T-helper 22 cell (primary cell): Measurements from ENCODE around the gene SAP30.
A peak's percentile ranks its signal among the peaks of the same experiment; 100 is the strongest.

ENCODE experiments used
- DNase-seq: peaks from one replicate; pipeline ENCODE4 v3.0.0-alpha.2; 2020; ENCODE audit warnings: low read depth

Gene SAP30, protein sequence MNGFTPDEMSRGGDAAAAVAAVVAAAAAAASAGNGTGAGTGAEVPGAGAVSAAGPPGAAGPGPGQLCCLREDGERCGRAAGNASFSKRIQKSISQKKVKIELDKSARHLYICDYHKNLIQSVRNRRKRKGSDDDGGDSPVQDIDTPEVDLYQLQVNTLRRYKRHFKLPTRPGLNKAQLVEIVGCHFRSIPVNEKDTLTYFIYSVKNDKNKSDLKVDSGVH

DNA sequence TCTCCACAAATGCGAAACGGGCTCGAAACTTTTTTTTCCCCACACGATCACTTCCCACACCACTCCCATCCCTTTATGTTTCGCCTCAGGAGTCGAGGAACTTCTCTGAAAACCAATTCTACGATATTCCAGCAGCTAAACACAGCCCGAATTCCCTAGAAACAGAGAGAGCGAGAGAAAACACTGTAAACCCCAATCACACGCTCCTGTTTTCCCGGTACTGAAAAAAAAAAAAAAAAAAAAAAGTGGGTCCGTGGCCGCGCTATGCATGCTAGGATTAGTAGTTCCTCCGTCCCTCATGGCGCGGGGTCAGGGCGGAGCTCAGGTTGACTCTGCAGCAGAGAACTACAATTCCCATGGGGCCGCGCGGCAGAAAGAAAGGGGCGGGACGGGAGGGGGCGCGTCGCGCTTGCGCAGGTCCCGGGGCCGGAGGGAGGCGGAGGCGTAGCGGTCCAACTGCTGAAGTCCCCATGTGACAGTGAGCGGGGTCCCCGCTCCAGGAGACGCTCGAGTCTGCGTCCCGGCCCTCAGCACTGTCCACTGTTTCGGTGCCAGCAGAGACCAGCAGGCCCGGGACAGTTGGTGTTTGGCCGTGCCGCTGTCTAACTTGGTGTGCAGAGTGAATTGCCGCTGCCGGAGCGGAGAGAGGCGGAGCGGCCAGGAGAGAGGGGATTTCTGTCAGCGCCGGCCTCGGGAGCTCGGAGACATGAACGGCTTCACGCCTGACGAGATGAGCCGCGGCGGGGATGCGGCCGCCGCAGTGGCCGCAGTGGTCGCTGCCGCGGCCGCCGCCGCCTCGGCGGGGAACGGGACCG, at the start of gene SAP30:
SAP30 (plus strand) TSS at position 478 of the 815 bp plus-strand sequence; CDS start at position 707, 229 bp downstream.
- DNase-seq, result peak; percentile 95

DNA sequence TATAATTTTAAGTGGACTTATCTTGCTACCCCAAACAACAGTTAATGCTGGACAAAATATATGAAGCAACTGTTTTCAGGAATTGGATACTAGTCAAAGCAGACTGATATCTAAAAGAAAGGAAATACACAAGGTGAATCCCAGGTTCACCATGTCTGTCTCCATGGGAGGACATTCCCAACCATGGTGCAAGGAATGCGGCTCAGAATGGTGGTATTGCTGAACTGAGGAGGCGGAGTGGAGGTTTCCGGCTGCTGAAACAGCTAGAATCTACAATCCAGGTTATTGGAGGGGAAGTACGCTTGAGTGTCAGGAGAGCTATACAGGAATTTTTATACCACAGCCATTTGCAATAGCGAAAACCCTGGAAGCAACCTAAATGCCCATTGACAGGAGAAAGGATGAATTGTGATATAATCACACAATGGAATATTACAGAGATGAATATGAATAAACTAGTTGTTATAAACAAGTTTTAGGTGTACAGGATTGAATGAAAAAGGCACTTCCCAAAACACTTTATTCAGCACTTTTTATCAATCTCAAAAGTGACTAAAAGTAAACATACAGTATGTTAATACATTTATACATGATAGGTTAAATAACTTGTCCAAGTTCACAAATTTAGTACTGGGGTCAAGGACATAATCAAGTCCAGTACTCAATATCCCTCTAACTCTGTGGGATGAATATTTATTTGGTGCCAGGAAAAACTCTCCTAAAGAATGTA, 45.6 kb upstream of the SAP30 start:
- no peak for DNase-seq

DNA sequence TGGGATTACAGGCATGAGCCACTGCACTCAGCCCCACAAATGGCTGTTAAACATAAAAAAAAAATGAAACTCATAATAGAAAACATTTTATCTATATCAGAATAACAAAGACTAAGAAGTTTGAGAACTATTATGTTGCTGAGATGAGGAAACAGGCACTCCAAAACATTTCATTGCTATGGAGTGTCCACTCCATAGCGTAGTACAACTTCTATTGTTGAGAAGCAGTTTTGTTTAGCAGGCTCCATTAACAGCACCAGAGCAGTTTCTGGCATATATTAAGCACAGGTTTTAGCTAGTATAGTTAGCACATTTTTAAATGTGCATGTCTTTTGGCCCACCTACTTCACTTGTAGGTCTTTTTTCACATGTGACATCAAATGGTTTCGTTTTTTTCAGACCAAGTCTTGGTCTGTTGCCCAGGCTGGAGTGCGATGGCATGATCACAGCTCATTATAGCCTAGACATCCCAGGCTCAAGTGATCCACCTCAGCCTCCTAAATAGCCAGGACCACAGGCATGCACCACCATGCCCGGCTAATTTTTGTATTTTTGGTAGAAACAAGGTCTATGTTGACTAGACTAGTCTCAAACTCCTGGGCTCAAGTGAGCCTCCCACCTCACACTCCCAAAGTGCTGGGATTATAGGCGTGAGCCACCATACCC, 42.4 kb upstream of the SAP30 start:
- no peak for DNase-seq

DNA sequence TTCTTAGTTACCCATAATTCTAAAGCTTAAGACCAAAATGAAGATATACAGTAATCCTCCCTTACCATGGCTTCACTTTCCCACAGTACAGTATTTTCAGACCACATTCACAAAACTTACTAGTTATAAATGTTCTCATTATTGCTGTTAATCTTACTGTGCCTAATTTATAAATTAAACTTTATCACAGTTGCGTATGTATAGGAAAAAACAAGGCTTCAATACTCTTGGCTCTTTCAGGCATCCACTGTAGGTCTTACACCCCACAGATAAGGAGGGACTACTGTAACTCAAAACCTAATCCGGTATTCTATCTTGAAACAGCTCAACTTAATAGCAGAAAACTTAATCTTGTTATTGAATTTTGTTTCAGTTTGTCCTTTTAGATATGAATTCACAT, 40.2 kb upstream of the SAP30 start:
- DNase-seq, result no peak

DNA sequence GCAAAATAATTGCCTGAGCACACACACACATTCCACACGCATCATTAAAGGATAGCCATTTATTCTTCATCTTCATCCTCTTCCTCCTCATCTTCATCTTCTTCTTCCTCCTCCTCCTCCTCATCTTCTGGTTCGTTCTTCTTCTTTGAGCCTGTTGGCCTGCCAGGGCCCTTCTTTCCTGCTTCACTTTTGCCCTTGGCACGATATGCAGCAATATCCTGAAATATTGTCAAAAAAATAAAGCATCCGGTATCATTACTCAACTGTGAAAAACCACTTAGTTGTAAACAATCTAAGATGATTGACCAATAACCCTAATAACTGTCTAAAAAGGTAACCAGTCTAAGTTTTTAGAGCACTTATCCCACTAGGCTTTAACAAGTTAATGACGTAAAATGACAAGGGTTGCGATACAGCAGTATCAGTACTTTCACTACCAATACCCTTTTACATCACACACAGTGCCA, 38.7 kb upstream of the SAP30 start:
- no peak for DNase-seq

DNA sequence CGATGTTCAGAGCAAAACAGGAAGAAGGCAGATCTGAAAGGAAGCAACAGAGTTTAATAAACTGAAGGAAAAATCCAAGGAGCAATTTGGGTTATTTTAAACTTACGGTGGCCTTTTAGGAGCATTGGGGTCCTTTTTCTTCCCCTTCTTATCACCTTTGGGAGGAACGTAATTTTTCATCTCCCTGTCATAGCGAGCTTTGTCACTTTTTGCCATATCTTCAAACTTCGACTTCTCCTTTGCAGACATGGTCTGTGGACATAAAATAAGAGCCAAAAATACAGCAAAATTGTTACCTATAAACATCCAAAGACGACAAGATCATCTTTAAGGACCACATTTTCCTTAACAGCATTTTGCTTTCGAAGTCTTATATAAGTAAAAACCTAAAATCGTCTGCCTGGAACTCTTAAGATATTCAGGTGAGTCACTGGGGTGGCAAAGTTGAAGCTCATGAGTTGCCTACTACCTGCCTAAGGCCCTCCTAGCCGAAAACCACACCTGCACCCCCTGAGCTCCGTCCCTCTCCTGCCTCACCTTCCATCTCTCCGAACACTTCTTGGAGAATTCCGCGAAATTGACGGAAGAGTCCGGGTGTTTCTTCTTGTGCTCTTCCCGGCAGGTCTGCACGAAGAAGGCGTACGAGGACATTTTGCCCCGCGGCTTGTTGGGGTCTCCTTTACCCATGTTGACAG, 37.6 kb upstream of the SAP30 start:
- peak; percentile 6 for DNase-seq

DNA sequence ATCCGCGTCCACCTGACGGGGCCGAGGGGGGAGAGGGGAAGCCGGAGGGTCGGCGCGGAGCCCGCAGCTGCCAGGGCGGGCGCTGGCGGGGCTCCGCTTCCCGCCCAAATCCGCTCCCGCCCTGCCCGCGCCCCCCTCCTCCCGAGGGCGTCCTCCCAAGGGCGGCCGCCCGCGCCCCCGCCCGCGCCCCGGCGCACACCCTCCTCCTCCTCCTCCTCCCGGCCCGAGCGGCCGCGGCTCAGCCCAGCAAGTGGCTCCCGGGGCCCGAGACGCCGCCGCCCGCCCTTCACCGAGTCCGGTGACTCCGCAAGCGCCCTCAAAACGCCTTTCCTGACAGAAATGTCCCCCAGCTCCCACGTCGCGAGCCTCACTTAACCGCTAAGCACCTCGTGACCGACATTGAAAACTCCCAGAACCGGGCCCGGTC, 37.1 kb upstream of the SAP30 start:
- peak; percentile 46 for DNase-seq

DNA sequence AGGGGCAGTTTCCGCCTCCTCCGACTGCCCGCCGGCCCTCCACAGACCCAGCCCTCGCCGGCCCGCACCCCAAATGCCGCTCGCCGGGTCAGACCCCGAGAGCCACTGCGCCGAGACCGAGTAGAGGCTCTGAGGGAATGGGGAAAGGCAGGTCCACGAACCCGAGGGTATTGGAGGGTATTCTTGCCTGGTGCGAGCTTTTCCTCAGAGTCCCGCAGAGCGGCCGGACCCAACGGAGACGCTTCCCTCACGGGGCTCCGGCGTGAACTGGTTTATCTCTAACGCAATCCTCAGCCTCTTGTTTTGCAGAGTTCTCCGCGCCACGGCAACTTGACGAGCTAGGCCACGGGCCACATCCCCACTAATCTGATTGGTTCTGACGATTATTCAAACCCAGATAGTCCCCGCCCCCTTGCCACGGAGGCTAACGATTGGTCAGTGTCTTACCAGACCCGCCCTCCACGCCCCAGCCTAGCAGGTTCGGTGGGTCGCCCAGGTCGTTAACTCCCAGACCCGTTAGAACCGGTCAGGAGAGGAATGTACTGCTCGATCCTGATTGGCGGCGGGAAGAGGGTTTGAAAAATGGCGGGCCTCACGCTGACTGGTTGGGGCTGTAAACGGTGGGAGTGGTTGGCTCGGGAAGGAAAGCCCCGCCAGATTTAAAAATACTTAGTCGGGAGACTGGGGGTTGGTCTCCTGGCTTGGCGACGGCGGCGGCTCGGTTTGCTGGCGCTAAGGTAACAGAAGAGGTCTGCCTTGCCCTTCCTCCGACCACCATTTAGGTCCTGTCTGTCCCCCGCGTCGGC, 36.5 kb upstream of the SAP30 start, which contains the start of gene HMGB2:
HMGB2 (minus strand) TSS at position 274 of the 806 bp plus-strand sequence. CDS start 709 bp downstream, outside the sequence.
- peak; percentile 99 for DNase-seq

DNA sequence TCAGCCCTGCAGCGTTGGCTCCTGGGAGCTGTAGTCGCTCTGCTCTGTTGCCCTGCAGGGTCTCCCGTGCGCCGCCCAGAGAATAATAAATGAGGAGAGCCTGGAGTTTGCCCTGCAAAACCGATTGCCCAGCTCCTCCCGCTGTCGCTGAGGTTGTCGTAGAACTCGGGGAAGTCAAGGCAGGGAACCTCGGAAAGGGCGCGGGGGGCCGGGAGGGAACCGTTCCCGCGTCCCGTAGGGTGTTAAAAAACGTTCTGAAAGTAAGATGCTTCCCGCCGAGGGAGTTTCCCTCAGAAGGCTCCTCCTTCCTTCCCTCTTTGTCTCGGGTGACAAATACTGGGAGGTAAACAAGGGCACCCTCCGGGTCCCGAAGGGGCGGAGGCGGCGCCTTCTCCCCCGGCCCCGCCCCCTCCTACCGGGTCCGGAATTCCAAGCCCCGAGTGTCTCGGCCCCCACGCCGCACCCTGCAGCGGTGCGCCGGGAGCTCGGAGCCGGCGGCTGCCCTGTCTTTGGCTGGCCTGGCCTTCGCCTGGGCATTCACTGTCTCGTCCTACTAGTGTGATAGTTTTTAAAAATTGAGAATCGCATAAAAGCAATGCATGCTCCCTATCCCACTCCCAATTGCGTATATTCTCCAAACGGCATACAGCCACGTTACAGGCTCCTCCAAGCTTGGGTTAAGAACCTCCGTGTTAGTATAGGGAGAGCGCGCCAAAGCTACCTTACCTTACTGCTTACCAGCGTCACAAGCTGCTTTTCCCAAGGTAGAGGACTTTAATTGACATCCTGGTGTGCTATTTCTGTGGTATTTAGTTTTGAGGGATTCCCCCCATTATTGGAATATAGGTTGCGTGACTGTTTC, 35.6 kb upstream of the SAP30 start:
- peak; percentile 30 for DNase-seq

DNA sequence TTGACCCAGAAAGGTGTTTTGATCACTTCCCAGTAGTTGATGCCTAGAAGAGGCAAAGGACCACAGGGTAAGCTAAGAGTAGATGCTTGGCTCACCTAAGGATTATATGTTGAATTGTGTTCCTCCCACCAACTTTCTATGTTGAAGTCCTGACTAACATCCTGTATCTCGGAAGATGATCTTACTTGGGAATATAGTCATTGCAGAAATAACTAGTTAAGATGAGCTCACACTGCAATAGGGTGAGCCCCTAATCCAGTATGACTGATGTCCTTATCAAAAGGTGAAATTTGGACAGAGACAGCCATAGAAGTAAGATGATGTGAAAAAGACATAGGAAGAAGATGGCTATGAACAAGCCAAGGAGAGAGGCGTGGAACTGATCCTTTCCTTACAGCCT, 33.3 kb upstream of the SAP30 start:
- DNase-seq, result no peak

DNA sequence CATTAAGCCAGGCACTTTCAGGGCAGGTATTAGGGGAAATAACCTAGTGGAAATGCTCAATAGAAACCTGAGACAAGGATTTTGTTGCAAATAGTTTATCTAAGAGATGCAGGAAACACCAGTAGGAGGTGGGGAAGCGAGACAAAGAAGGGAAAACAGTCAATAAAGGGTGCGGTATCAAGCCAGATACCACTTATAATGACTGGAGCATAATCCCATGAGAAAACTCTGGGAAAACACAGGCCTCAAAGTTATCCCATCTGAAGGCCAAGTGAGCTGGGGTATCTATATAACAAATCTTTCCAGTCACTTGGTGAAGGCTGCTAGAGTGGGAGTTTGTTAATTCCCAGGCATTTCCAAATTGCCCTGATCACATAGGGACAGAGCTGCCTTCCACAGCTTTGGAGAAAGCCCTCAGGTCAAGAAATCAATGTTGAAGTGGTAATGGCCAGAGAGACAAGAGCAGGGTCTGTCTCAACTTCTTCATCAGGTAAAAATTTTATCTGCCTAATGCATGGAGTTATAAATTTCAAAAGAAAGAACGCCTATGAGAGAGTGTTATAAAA, 26.8 kb upstream of the SAP30 start:
- DNase-seq, result no peak

DNA sequence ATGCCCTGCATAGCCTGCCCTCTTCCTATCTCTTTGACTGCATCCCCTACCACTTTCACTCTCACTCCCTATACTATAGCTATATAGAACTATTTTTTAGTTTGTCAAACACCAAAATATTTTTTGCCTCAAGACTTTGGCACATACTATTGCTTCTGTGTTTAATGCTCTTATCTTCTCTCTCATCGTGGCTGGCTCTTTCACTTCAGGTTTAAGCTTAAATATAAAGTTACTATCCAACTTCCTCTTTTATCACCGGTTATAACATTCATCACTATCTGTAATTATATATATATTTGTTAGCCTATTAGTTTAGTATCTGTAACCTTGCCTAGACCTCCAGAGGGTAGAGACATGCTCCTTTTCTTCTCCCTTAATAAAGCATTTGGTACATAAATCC, 25.1 kb upstream of the SAP30 start:
- no peak for DNase-seq

DNA sequence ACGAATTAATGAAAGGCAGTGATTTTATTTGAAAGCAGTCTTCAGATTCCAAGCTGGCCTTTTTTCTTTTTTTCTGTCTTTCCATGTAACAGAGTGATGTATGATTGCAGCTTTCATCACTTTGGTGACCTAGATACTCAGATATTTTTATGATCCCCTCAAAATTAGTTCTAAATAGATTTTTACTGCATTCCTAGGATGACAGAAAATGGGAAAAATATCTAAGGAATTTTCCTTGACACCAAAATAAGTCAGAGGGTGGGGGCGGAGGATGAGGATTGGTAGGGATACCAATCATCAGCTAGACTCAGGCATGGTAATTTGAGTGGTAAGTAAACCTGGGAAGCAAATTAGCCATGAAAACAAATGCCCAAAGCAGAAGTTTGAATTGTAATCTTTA, 24.7 kb upstream of the SAP30 start:
- no peak for DNase-seq

DNA sequence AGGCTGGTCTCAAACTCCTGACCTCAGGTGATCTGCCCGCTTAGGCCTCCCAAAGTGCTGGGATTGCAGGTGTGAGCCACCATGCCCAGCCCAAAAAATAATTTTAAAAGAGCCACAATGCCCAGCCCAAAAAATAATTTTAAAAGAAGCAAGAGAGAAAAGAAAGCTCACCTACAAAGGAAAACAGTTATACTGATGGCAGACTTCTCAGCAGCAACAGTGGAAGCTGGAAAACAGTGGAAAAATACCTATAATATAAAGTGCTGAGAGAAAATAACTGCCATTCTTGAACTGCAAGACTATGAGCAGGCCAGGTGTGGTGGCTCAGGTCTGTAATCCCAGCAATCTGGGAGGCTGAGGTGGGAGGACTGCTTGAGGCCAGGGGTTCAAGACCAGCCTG, 23.3 kb upstream of the SAP30 start:
- DNase-seq, result no peak

DNA sequence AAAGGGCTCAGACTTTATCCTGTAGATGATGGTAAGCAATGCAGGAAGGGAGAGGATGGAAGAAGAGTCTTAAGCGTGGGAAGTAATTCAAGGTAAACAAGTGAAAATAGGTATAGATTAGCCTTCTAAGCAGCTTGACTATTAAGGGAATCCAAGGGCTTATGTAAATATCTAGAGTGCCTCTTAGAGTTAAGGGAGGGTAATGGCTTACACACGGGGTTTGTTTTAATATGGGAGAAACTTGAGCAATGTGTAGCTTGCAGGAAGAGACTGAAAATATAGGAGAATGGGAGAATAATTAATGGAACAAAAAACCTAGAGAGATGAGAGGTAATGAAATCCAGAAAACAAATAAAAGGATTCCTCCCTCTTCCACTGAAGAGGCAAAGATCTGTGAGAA, 12.8 kb upstream of the SAP30 start:
- no peak for DNase-seq

DNA sequence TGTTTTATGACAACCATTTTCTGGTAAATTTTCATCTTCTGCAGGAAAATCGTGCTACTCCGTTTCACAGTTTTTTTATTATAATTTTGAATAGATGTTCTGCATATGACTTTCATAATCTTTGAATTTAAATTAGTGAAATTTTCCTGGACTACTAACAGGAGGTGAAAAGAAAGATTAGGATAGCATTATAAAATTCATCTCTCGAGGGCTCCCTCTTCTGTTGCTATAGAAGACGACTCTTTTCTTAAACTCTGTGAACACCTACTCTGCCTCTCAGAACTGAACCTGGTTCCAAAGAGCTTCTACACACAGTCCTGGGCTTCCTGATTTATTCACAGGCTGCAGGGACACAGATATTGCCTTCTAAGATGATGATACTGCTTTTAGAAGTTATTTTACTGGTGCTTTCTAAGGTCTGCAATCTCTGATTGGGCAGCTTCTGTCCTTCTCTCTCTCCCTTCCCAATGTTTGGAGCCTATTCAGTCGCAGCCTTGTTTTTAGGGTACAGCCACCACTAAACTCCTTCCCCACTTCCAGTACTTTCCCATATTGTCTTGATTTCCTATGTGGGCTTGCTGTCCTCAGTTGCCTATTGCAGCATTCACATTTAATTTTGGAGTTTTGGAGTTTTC, 10.1 kb upstream of the SAP30 start:
- no peak for DNase-seq

DNA sequence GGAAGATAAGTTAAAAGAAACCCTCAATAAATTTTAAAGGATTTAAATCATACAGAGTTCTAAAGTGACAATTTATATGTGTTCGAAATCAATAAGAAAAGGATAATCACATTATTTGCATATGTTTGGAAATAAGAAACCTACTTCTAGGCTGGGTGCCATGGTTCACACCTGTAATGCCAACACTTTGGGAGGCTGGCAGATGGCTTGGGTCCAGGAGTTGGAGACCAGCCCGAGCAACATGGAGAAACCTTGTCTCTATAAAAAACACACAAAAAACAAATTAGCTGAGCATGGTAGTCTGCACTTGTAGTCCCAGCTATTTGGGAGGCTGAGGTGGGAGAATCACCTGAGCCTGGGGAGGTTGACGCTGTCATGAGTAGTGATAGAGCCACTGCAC, 8.1 kb upstream of the SAP30 start:
- no peak for DNase-seq

DNA sequence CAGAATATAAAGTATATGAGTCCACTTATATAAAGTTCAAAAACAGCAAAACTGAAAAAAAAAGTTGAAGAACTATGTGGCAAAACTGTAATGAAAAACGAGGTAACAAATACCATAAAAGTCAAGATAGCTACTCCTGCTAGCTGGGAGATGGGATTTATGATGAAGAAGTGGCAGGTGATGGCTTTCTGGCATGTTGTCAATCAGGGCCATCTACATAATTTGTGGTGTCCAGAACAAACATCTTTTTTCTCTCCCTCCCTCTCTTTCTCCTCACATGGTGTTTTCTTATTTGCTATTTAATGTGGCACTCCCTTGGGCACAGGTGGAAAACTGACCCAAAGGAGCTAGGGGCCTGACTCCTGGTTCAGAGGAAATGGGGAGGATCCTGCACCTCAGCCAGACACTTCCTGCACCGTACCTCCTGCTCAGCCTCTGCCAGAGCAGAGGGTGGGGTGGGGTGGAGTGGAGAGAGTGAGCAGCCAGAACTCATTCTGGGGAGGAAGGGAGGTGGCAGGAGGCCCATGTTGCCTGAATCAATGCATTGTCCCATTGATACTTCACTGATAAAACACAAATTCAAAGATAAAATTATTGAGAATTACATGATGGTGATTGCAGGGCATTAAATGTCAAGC, 5.3 kb upstream of the SAP30 start:
- DNase-seq, result no peak
